HEK293 (cell line): ENCODE results near the gene RP2.

Source experiments
- EGR2 ChIP-seq: fragments of 450-650 bp; formaldehyde crosslinking; IDR thresholded peaks from 2 replicates; pipeline ENCODE4 v1.5.1; 2016; ENCODE audit warnings: low read depth, missing biosample characterization, missing genetic modification characterization
- ELK4 ChIP-seq: IDR thresholded peaks from 2 replicates; pipeline ENCODE4 v1.6.1; 2011; ENCODE audit warnings: mild to moderate bottlenecking, low read depth, low read length, borderline replicate concordance
- IKZF3 ChIP-seq: fragments of 450-650 bp; IDR thresholded peaks from 2 replicates; pipeline ENCODE4 v1.5.0; 2018; ENCODE audit warnings: missing biosample characterization, mild to moderate bottlenecking, missing genetic modification characterization, moderate library complexity
- MYNN ChIP-seq: fragments of 450-650 bp; formaldehyde crosslinking; IDR thresholded peaks from 2 replicates; pipeline ENCODE4 v1.5.1; 2016; ENCODE audit warnings: missing biosample characterization, missing genetic modification characterization, borderline replicate concordance
- PBX3 ChIP-seq: sonication (generic); formaldehyde crosslinking; IDR thresholded peaks from 2 replicates; pipeline ENCODE4 v1.8.1; 2022; ENCODE audit warnings: mild to moderate bottlenecking, moderate library complexity, missing genetic modification reagents
- PRDM4 ChIP-seq: fragments of 450-650 bp; formaldehyde crosslinking; IDR thresholded peaks from 2 replicates; pipeline ENCODE4 v1.5.1; 2017; ENCODE audit warnings: missing biosample characterization, missing genetic modification characterization
- SCRT2 ChIP-seq: fragments of 450-650 bp; formaldehyde crosslinking; IDR thresholded peaks from 2 replicates; pipeline ENCODE4 v1.5.1; 2016; ENCODE audit warnings: missing biosample characterization, missing genetic modification characterization
- TCF7L2 ChIP-seq: IDR thresholded peaks from 2 replicates; pipeline ENCODE4 v1.6.1; 2011; ENCODE audit warnings: low read depth, mild to moderate bottlenecking, inconsistent platforms, low read length, moderate library complexity, borderline replicate concordance
- ZBTB7A ChIP-seq: fragments of 450-650 bp; formaldehyde crosslinking; IDR thresholded peaks from 2 replicates; pipeline ENCODE4 v1.5.1; 2016; ENCODE audit warnings: low read depth, missing biosample characterization, missing genetic modification characterization
- ZFHX2 ChIP-seq: fragments of 450-650 bp; formaldehyde crosslinking; conservative IDR thresholded peaks from 2 replicates; pipeline ENCODE4 v1.5.1; 2016; ENCODE audit warnings: missing biosample characterization, missing genetic modification characterization
- ZIC2 ChIP-seq: fragments of 450-650 bp; formaldehyde crosslinking; IDR thresholded peaks from 2 replicates; pipeline ENCODE4 v1.5.1; 2016; ENCODE audit warnings: missing biosample characterization, missing genetic modification characterization
- ZNF341 ChIP-seq: fragments of 450-650 bp; formaldehyde crosslinking; IDR thresholded peaks from 2 replicates; pipeline ENCODE4; 2016; ENCODE audit warnings: low read depth, missing biosample characterization, missing genetic modification characterization
- ZNF394 ChIP-seq: fragments of 450-650 bp; formaldehyde crosslinking; IDR thresholded peaks from 2 replicates; pipeline ENCODE4 v1.5.1; 2016; ENCODE audit warnings: missing biosample characterization, missing genetic modification characterization, mild to moderate bottlenecking, moderate library complexity, borderline replicate concordance
- ZNF423 ChIP-seq: fragments of 450-650 bp; formaldehyde crosslinking; IDR thresholded peaks from 2 replicates; pipeline ENCODE4 v1.5.1; 2016; ENCODE audit warnings: missing biosample characterization, missing genetic modification characterization
- ZNF555 ChIP-seq: fragments of 450-650 bp; formaldehyde crosslinking; conservative IDR thresholded peaks from 2 replicates; pipeline ENCODE4 v1.5.1; 2017; ENCODE audit warnings: missing biosample characterization, mild to moderate bottlenecking, missing genetic modification characterization, inconsistent platforms
- ZNF600 ChIP-seq: fragments of 450-650 bp; formaldehyde crosslinking; IDR thresholded peaks from 2 replicates; pipeline ENCODE4 v1.5.1; 2016; ENCODE audit warnings: missing biosample characterization, missing genetic modification characterization
- ZNF624 ChIP-seq: fragments of 450-650 bp; formaldehyde crosslinking; IDR thresholded peaks from 2 replicates; pipeline ENCODE4 v1.5.1; 2017; ENCODE audit warnings: missing biosample characterization, missing genetic modification characterization
- ZNF707 ChIP-seq: fragments of 450-650 bp; formaldehyde crosslinking; IDR thresholded peaks from 2 replicates; pipeline ENCODE4 v1.5.1; 2016; ENCODE audit warnings: missing biosample characterization, missing genetic modification characterization
- ZXDB ChIP-seq: fragments of 450-650 bp; formaldehyde crosslinking; IDR thresholded peaks from 2 replicates; pipeline ENCODE4 v1.5.1; 2016; ENCODE audit warnings: missing biosample characterization, missing genetic modification characterization
- TF ChIP-seq, protein P1 (sequence below): fragments of 450-650 bp; formaldehyde crosslinking; IDR thresholded peaks from 2 replicates; pipeline ENCODE4 v1.5.1; 2016; ENCODE audit warnings: missing biosample characterization, missing genetic modification characterization
- TF ChIP-seq, protein P2 (sequence below): fragments of 450-650 bp; formaldehyde crosslinking; IDR thresholded peaks from 2 replicates; pipeline ENCODE4 v1.5.1; 2016; ENCODE audit warnings: missing biosample characterization, missing genetic modification characterization
- TF ChIP-seq, protein P3 (sequence below): fragments of 450-650 bp; formaldehyde crosslinking; IDR thresholded peaks from 2 replicates; pipeline ENCODE4 v1.5.0; 2017; ENCODE audit warnings: missing biosample characterization, missing genetic modification characterization, borderline replicate concordance

RP2 gene

DNA sequence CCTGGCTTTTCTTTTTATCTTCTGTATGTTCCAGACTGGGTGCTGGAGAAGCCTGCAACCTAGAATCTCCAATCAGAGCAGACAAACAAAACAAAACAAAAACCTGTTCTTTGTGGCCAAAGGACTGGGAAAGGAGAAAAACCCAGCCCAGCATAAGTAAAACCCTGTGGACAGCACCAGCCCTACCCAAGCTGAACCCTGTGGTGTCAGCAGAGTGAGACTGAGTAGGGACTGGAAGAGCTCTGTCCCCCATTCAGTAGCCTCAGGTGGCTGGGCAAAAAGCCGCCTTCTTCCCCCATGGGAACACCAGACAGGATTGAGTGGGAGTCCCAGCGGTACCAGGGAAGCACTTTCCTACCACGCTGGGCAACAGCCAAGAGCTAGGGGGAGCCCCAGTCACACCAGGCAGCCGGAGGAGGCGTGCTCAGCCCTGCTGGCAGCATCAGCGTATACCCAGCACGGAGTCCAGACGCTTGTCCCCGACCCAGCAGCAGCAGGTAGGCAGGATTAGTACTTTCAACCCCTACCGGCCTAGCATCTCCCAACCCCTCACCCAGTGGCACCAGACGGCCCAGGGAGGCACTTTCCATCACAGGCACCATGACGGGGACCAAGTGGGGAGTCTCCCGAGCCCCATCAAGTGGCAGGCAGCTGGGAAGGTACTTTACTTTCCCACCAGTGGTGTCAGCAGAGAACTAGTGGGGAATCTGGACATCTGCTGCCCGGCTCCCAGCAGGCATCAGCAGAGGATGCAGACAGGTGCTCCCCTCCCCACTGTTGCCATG lies 66.8 kb downstream of the RP2 start (continued):
- no peak for TF ChIP-seq ELK4
- no peak for TF ChIP-seq ZNF555
- TF ChIP-seq ZFHX2 (tag by site-specific recombination), result peak; percentile 82
- TF ChIP-seq MYNN (tag by site-specific recombination), result no peak
- TF ChIP-seq EGR2 (tag by site-specific recombination), result peak; percentile 71
- TF ChIP-seq, protein P1, sequence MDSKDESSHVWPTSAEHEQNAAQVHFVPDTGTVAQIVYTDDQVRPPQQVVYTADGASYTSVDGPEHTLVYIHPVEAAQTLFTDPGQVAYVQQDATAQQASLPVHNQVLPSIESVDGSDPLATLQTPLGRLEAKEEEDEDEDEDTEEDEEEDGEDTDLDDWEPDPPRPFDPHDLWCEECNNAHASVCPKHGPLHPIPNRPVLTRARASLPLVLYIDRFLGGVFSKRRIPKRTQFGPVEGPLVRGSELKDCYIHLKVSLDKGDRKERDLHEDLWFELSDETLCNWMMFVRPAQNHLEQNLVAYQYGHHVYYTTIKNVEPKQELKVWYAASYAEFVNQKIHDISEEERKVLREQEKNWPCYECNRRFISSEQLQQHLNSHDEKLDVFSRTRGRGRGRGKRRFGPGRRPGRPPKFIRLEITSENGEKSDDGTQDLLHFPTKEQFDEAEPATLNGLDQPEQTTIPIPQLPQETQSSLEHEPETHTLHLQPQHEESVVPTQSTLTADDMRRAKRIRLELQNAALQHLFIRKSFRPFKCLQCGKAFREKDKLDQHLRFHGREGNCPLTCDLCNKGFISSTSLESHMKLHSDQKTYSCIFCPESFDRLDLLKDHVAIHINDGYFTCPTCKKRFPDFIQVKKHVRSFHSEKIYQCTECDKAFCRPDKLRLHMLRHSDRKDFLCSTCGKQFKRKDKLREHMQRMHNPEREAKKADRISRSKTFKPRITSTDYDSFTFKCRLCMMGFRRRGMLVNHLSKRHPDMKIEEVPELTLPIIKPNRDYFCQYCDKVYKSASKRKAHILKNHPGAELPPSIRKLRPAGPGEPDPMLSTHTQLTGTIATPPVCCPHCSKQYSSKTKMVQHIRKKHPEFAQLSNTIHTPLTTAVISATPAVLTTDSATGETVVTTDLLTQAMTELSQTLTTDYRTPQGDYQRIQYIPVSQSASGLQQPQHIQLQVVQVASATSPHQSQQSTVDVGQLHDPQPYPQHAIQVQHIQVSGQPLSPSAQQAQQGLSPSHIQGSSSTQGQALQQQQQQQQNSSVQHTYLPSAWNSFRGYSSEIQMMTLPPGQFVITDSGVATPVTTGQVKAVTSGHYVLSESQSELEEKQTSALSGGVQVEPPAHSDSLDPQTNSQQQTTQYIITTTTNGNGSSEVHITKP (tag by site-specific recombination), result peak; percentile 73; the same call in 1 of the 2 replicates
- peak; percentile 100 for TF ChIP-seq ZIC2 (tag by site-specific recombination)
- TF ChIP-seq ZNF707 (tag by site-specific recombination), result no peak
- TF ChIP-seq SCRT2 (tag by site-specific recombination), result peak; percentile 92
- TF ChIP-seq PBX3 (CRISPR knock-in tag), result peak; percentile 49; the same call in 1 of the 2 replicates
- peak; percentile 42; the same call in 1 of the 2 replicates for TF ChIP-seq ZNF394 (tag by site-specific recombination)
- TF ChIP-seq ZNF423, result peak; percentile 72; the same call in 1 of the 2 replicates
- TF ChIP-seq, protein P2, sequence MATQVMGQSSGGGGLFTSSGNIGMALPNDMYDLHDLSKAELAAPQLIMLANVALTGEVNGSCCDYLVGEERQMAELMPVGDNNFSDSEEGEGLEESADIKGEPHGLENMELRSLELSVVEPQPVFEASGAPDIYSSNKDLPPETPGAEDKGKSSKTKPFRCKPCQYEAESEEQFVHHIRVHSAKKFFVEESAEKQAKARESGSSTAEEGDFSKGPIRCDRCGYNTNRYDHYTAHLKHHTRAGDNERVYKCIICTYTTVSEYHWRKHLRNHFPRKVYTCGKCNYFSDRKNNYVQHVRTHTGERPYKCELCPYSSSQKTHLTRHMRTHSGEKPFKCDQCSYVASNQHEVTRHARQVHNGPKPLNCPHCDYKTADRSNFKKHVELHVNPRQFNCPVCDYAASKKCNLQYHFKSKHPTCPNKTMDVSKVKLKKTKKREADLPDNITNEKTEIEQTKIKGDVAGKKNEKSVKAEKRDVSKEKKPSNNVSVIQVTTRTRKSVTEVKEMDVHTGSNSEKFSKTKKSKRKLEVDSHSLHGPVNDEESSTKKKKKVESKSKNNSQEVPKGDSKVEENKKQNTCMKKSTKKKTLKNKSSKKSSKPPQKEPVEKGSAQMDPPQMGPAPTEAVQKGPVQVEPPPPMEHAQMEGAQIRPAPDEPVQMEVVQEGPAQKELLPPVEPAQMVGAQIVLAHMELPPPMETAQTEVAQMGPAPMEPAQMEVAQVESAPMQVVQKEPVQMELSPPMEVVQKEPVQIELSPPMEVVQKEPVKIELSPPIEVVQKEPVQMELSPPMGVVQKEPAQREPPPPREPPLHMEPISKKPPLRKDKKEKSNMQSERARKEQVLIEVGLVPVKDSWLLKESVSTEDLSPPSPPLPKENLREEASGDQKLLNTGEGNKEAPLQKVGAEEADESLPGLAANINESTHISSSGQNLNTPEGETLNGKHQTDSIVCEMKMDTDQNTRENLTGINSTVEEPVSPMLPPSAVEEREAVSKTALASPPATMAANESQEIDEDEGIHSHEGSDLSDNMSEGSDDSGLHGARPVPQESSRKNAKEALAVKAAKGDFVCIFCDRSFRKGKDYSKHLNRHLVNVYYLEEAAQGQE (tag by site-specific recombination), result peak; percentile 76
- peak; percentile 87 for TF ChIP-seq ZNF600
- TF ChIP-seq, protein P3, sequence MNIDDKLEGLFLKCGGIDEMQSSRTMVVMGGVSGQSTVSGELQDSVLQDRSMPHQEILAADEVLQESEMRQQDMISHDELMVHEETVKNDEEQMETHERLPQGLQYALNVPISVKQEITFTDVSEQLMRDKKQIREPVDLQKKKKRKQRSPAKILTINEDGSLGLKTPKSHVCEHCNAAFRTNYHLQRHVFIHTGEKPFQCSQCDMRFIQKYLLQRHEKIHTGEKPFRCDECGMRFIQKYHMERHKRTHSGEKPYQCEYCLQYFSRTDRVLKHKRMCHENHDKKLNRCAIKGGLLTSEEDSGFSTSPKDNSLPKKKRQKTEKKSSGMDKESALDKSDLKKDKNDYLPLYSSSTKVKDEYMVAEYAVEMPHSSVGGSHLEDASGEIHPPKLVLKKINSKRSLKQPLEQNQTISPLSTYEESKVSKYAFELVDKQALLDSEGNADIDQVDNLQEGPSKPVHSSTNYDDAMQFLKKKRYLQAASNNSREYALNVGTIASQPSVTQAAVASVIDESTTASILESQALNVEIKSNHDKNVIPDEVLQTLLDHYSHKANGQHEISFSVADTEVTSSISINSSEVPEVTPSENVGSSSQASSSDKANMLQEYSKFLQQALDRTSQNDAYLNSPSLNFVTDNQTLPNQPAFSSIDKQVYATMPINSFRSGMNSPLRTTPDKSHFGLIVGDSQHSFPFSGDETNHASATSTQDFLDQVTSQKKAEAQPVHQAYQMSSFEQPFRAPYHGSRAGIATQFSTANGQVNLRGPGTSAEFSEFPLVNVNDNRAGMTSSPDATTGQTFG (tag by site-specific recombination), result no peak
- no peak for TF ChIP-seq PRDM4 (tag by site-specific recombination)
- peak; percentile 31; the same call in 1 of the 2 replicates for TF ChIP-seq ZXDB
- no peak for TF ChIP-seq TCF7L2
- peak; percentile 85 for TF ChIP-seq IKZF3
- peak; percentile 74 for TF ChIP-seq ZNF341 (tag by site-specific recombination)
- no peak for TF ChIP-seq ZNF624
- no peak for TF ChIP-seq ZBTB7A
